IPS-11a (cell line): ENCODE results near the gene AKT2.
"Not testable (repeated sequence)": the region's sequence is repeated elsewhere in the genome, so short reads cannot be mapped to it uniquely, and the experiment has no call there.

Experiments used
- H3K4me3 ChIP-seq: one replicate; pipeline ENCODE4 v1.5.1; 2013; ENCODE audit warnings: low read depth, low read length, control low read depth

AKT2 gene

DNA sequence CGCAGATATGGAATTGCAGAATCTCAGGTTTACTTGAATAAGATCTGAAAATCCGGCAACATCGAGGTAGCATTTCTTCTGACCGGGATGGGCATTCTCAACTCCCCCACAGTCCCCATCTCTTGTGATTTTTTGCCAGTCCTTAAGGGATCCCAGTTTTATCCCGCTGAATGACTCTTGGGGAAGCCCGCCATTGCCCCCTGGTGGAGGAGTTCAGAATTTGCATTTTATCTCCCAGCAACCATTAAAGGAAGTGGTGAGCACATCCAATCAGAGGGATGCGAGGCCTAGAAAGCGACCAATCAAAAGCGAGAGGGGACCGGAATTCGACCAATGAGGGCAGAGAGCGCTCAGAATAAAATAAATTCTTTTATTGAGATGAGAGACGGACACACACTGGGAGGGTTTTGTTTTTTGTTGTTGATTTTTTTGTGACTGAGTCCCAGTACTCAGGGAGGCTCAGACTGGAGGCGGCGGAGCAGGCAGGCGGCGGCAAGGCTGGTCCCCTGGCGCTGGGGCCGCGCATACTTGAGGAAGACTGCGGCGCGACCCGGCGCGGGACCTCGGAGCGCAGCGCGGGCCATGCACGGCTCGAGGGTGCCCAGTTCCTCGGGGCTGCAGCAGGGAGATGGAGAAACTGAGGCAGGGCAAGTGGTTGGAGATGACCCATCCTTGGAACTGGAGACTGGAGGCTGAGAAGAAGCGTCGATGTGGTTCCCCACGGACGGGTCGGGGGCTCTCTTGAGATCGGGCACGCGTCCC is 63.1 kb downstream of the AKT2 start:
- H3K4me3 ChIP-seq, result no peak overlapping the region

GRCh38 chr19:40220674-40221073 is 64.5 kb downstream of the AKT2 start:
- no peak overlapping the region for H3K4me3 ChIP-seq

DNA sequence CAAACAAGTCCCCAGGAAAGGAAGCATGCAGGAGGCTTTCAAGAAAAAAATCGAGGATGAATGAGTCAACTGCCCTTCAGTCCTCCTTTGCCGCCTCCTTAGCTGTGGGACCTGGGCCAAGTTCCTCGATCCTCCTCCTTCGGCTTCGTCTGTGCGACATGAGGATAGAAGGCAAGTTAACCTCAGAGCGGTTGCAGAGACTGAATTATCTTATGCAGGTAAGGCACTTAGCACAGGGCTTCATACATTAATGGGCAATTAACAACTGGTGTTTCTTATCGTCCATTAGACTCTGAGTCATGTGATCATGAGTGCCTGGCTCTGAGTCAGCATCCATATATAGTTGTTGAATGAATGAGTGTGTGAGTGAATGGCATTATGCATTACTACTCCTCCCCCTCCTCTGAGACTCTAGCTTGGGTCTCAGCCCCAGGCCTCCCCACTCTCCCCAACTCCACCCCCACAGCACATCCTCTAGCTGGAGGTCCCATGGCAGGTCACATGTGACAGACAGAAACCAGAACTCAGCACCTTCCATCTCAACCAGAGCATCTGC is 65.3 kb downstream of the AKT2 start:
- H3K4me3 ChIP-seq, result no peak overlapping the region

DNA sequence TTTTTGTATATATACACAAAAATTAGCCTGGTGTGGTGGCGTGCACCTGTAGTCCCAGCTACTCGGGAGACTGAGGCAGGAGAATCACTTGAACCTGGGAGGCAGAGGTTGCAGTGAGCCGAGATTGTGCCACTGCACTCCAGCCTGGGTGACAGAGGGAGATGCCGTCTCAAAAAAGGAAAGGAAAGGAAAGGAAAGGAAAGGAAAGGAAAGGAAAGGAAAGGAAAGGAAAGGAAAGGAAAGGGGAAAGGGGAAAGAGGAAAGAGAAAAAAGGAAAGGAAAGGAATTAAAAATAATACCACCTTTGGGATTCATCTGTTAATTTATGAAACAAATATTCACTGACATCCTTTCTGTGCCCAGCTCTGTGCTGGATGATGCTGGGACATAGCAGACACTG is 66.1 kb downstream of the AKT2 start:
- not testable (repeated sequence) for H3K4me3 ChIP-seq

DNA sequence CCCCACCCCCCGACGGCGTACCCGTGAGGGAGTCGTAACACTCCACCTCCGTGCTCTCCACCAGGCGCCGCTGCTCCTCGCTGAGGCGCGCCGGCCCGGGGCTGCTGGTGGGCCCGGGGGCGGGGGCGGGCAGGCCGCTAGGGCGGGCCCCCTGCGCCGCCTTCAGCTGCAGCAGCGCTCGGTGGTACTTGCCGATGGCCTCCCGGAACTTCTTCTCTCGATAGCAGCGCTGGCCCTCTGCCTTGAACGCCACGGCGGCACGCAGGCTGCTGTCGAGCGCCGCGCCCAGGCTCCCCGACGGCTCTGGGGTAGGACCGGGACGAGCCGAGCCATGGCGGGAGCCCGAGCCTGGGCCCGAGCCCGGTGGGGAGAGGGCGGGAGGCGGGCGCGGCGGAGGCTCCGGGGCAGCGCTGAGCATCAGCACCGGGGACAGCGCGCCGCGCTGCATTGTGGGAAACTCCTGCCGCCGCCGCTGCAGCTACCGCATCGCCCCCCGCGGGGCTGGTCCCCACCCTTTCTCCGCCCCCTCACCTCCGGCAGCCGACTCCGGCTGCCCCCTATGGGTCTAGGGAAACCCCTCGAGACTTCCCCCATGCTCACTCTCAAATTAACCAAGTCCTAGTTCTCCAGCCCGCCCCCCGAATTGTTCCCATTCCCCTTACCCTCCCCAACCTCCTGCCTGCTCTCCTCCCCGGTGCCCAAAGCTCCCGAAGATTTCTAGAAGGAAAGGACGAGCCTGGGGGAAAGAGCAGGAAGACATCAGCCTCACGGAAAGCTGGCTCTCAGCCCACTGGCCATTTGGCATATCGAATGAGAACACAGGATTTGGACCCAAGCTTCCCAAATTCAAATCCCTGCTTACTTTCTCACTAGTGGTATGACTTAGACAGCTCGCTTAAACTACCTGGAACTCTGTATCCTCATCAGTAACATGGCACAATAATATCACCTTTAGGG is 66.9 kb downstream of the AKT2 start, which contains the start of gene TTC9B:
TTC9B (minus strand) TSS at position 451 of the 957 bp plus-strand sequence; CDS start at position 448, 3 bp downstream.
- H3K4me3 ChIP-seq, result no peak within 1 kb of the TSS

- H3K4me3 ChIP-seq, result peak overlapping the region; percentile 21
Observed at GRCh38 chr19:40217027-40217810, 67.9 kb downstream of the AKT2 start.

DNA sequence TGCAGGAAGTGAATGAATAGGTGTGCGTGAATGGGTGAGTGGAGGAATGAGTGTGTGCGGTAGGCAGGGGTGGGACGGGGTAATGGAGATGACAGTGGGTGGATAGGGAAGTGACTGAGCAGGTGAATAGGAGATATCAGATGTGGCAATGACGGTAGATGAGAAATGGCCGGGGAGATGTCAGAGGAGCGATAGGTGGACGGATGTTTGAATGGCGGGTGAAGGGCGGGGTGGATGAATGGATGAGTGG is 68.4 kb downstream of the AKT2 start:
- H3K4me3 ChIP-seq, result peak overlapping the region; percentile 21

DNA sequence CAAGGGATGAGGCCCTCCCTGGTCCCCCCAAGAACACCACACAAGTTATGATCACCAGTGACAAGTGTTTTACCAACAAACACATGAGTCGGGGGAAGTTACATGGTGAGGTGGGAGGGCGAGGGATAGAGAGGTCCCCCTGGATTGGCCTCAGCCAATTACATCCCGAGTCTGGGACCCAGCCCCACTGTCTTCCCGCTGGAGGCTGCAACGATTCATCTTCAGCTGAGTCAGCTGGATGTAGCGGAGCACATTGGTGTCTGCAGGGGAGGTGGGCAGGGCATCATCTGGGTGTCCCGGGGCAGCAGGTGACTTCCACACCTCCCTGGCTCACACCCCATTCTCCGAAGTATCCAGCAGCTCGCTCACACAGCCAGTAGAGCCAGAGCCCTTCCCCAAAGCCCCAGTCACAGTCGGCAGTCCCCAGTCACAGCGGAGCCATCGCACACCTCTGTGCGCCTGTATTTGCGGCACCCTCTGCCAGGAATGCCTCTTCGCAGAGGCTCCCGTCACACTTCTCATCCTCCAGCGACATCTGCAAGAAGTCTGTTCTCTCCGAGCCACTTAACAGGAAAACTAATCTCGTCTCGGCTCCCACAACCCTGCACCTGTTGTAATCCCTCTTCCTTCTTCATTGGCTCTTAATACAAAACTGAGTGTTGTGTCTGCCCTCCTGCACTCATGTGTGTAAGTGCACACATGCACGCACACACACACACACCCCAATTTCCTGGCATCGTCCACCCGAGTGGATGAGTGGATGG is 69.0 kb downstream of the AKT2 start:
- no peak overlapping the region for H3K4me3 ChIP-seq

DNA sequence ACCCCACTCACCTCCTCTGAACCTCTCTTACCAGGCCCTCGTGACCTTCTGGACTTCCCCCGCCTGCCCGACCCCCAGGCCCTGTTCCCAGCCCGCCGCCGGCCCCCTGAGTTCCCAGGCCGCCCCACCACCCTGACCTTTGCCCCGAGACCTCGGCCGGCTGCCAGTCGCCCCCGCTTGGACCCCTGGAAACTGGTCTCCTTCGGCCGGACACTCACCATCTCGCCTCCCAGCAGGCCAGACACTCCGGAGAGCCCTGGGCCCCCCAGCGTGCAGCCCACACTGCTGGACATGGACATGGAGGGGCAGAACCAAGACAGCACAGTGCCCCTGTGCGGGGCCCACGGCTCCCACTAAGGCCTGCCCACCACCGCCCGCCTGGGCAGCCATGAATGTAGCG is 70.2 kb downstream of the AKT2 start:
- H3K4me3 ChIP-seq, result no peak overlapping the region

GRCh38 chr19:40213882-40214570 is 71.1 kb downstream of the AKT2 start:
- no peak overlapping the region for H3K4me3 ChIP-seq

DNA sequence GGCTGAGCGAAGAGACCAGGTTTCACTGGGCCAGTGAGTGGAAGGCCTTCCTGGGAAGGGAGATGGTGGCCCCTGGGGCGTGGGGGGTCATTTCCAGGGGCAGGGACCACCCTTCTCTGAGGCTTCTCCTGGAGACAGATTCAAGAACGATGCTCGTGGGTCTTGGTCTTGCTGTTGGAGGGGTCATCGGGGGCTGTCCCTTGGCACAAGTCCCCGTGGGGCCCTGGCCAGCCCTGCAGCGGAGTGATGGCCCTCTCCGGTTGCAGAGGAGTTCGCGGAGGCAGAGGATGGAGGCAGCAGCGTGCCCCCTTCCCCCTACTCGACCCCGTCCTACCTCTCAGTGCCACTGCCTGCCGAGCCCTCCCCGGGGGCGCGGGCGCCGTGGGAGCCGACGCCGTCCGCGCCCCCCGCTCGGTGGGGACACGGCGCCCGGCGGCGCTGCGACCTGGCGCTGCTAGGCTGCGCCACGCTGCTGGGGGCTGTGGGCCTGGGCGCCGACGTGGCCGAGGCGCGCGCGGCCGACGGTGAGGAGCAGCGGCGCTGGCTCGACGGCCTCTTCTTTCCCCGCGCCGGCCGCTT is 71.8 kb downstream of the AKT2 start:
- no peak overlapping the region for H3K4me3 ChIP-seq

- no peak overlapping the region for H3K4me3 ChIP-seq
Observed at GRCh38 chr19:40210889-40211288, 74.3 kb downstream of the AKT2 start.

DNA sequence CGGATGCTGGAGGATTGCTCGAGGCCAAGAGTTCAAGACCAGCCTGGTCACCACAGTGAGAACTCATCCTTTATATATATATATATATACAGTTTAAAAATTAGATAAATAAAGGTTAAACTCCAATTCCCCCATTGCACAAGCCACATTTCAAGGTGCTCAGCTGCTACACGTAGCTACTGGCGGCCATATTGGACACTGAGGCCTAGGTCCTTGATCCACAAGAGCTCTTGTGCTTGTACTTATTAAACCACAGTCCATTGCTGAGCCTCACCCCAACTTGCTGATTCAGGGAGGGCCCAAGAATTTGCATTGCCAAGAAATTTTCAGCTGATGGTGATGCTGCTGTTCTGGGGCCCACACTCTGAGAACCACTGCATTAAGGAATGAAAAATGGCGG is 76.5 kb downstream of the AKT2 start:
- H3K4me3 ChIP-seq, result no peak overlapping the region

GRCh38 chr19:40205760-40206159 is 79.4 kb downstream of the AKT2 start:
- H3K4me3 ChIP-seq, result no peak overlapping the region

DNA sequence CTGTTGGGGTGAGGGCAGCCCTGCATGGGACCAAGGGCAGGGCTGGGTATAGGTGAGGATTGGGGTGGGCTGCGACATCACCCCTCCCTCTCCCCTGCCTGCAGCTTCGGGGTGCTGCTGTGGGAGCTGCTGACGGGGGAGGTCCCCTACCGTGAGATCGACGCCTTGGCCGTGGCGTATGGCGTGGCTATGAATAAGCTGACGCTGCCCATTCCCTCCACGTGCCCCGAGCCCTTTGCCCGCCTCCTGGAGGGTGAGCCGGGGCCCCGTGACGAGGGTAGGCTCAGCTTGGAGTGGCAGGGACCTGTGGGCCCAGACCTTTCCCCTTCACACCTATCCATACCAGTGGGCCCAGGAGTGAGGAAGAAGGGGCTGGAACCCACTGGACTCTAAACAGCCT is 80.8 kb downstream of the AKT2 start:
- no peak overlapping the region for H3K4me3 ChIP-seq

DNA sequence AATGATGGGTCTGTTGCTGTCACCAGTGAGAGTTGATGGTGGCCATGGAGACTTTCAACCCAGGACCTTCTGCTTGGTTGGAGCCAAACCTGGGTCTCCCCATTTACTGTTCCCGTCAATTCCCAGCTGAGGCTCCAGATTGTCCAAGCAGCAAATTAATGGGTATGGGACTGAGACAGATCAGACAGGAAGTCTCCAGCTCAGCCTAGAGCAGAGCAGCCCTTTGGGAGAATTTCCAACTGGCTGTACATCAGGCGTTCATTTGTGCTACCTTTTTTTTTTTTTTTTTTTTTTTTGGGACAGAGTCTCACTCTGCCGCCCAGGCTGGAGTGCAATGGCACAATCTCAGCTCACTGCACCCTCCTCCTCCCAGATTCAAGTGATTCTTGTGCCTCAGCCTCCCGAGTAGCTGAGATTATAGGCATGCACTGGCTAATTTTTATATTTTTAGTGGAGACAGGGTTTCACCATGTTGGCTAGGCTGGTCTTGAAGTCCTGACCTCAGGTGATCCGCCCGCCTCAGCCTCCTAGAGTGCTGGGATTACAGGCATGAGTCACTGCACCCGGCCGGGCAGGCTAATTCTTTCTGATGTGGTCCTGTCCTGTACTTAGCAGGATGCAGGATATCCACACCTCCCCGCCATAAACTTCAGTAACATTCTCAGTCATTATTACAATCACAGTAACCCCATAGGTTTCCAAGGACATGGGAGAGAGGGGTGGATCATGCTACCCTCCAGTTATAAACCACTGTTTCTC is 84.6 kb downstream of the AKT2 start:
- H3K4me3 ChIP-seq, result no peak overlapping the region

GRCh38 chr19:40198272-40198990 is 86.7 kb downstream of the AKT2 start:
- H3K4me3 ChIP-seq, result no peak overlapping the region

- no peak overlapping the region for H3K4me3 ChIP-seq
Observed at GRCh38 chr19:40193587-40193849, 91.6 kb downstream of the AKT2 start.
